ENCODE results near the gene MYF5. TPM values are rescaled to one million over a fixed set of nuclear protein-coding genes. Genes with fewer than 3 reads are reported as not detected.
"Not testable (repeated sequence)": the region's sequence is repeated elsewhere in the genome, so short reads cannot be mapped to it uniquely, and the experiment has no call there.

Gene MYF5
- not detected for total RNA-seq (2013)
- polyA plus RNA-seq (not detected), polyA minus RNA-seq (not detected in 2 replicates), total RNA-seq (0 to 0.23 (median 0) reads per million in 11 experiments)

- no peaks in the 10 kb centered on the region for H3K4me1 ChIP-seq (ENCODE audit: control insufficient read depth in 1 of 2, insufficient read depth in 2 of 2, low read length in 2 of 2)
- peaks cover 0 to 32% (median 14%) of the 10 kb centered on the region in 7 donors for H3K9me3 Mint-ChIP-seq
- H3K9me3 ChIP-seq (replicated peaks in 1 of 2; ENCODE audit: control insufficient read depth in 1 of 2, insufficient read depth in 1 of 2, low read length in 2 of 2) = peaks cover 11 to 33% of the 10 kb centered on the region in 2 donors
- H3K27ac Mint-ChIP-seq = no peak within 1 kb of the TSS
- H3K4me1 Mint-ChIP-seq = peaks cover 6% of the 10 kb centered on the region
- no peak within 1 kb of the TSS for H3K9ac ChIP-seq (ENCODE audit: insufficient read depth, low read length, poor library complexity, severe bottlenecking)
- peak within 1 kb of the TSS in 1 of 2 donors; percentile 61 for H3K4me3 Mint-ChIP-seq
- peaks cover 0 to 5% of the 10 kb centered on the region in 2 donors for H3K36me3 Mint-ChIP-seq
- H3K27ac ChIP-seq (ENCODE audit: low read depth in 1 of 2, low read length in 2 of 2) = no peak within 1 kb of the TSS
- no peak within 1 kb of the TSS for H3K4me2 ChIP-seq (replicated peaks; ENCODE audit: extremely low read depth, low read length, poor library complexity, severe bottlenecking)
- H3K27me3 ChIP-seq (ENCODE audit: control insufficient read depth in 2 of 2, insufficient read depth in 2 of 2, low read length in 2 of 2) = peaks cover 47 to 75% of the 10 kb centered on the region in 2 donors
- no peaks in the 10 kb centered on the region for H3K79me2 ChIP-seq (ENCODE audit: insufficient read depth, low read length)
- 23% methylated on average over 38 of the region's 45 CpGs for WGBS (ENCODE audit: insufficient coverage)
- no peaks in the 10 kb centered on the region for H4K20me1 ChIP-seq (ENCODE audit: insufficient read depth, low read length)
- TF ChIP-seq, protein P1, sequence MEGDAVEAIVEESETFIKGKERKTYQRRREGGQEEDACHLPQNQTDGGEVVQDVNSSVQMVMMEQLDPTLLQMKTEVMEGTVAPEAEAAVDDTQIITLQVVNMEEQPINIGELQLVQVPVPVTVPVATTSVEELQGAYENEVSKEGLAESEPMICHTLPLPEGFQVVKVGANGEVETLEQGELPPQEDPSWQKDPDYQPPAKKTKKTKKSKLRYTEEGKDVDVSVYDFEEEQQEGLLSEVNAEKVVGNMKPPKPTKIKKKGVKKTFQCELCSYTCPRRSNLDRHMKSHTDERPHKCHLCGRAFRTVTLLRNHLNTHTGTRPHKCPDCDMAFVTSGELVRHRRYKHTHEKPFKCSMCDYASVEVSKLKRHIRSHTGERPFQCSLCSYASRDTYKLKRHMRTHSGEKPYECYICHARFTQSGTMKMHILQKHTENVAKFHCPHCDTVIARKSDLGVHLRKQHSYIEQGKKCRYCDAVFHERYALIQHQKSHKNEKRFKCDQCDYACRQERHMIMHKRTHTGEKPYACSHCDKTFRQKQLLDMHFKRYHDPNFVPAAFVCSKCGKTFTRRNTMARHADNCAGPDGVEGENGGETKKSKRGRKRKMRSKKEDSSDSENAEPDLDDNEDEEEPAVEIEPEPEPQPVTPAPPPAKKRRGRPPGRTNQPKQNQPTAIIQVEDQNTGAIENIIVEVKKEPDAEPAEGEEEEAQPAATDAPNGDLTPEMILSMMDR (IDR thresholded peaks at IDR 0.05) = no peak
- intact Hi-C loops (cut with micrococcal nuclease) = no loop called here
- H3K27me3 Mint-ChIP-seq (ENCODE audit: low read depth in 3 of 3) = peaks cover 58 to 71% (median 59%) of the 10 kb centered on the region in 3 donors
- DNase-seq = no peak
- no peak within 1 kb of the TSS for H3K4me3 ChIP-seq (replicated peaks in 1 of 3; ENCODE audit: low read depth in 2 of 3, low read length in 3 of 3)
- no peaks in the 10 kb centered on the region for H3K36me3 ChIP-seq (replicated peaks in 1 of 2; ENCODE audit: control insufficient read depth in 1 of 2, insufficient read depth in 2 of 2, low read length in 2 of 2)
- H2AFZ ChIP-seq (ENCODE audit: insufficient read depth, low read depth, low read length, poor library complexity, severe bottlenecking) = no peak within 1 kb of the TSS
These were observed at the start of gene MYF5 for GRCh38 chr12:80716696-80717469. TSS of gene MYF5 (plus strand) at chr12:80716912. CDS start at chr12:80717064, 152 bp downstream.

GRCh38 chr12:80670214-80670613, 46.5 kb upstream of the MYF5 start:
- TF ChIP-seq, protein P1 (IDR thresholded peaks at IDR 0.05) = no peak
- H3K4me1 Mint-ChIP-seq = no peaks in the 10 kb centered on the region
- no peaks in the 10 kb centered on the region for H3K4me1 ChIP-seq (ENCODE audit: control insufficient read depth in 1 of 2, insufficient read depth in 2 of 2, low read length in 2 of 2)
- H2AFZ ChIP-seq (ENCODE audit: insufficient read depth, low read depth, low read length, poor library complexity, severe bottlenecking) = no peak overlapping the region
- no peaks in the 10 kb centered on the region for H3K36me3 Mint-ChIP-seq
- H3K9ac ChIP-seq (ENCODE audit: insufficient read depth, low read length, poor library complexity, severe bottlenecking) = no peak overlapping the region
- H3K27me3 ChIP-seq (ENCODE audit: control insufficient read depth in 2 of 2, insufficient read depth in 2 of 2, low read length in 2 of 2) = no peaks in the 10 kb centered on the region
- H3K4me3 ChIP-seq (replicated peaks in 1 of 3; ENCODE audit: low read depth in 2 of 3, low read length in 3 of 3) = no peak overlapping the region
- no peaks in the 10 kb centered on the region for H4K20me1 ChIP-seq (ENCODE audit: insufficient read depth, low read length)
- no peak overlapping the region for H3K27ac Mint-ChIP-seq
- no peak overlapping the region for H3K4me3 Mint-ChIP-seq
- no peak for DNase-seq
- no peaks in the 10 kb centered on the region for H3K9me3 ChIP-seq (replicated peaks in 1 of 2; ENCODE audit: control insufficient read depth in 1 of 2, insufficient read depth in 1 of 2, low read length in 2 of 2)
- H3K27ac ChIP-seq (ENCODE audit: low read depth in 1 of 2, low read length in 2 of 2) = no peak overlapping the region
- H3K36me3 ChIP-seq (replicated peaks in 1 of 2; ENCODE audit: control insufficient read depth in 1 of 2, insufficient read depth in 2 of 2, low read length in 2 of 2) = no peaks in the 10 kb centered on the region
- H3K27me3 Mint-ChIP-seq (ENCODE audit: low read depth in 3 of 3) = no peaks in the 10 kb centered on the region
- WGBS (ENCODE audit: insufficient coverage) = 87% methylated on average over 2 of the region's 5 CpGs
- H3K9me3 Mint-ChIP-seq = no peaks in the 10 kb centered on the region
- no peak overlapping the region for H3K4me2 ChIP-seq (replicated peaks; ENCODE audit: extremely low read depth, low read length, poor library complexity, severe bottlenecking)
- intact Hi-C loops (cut with micrococcal nuclease) = no loop called here
- H3K79me2 ChIP-seq (ENCODE audit: insufficient read depth, low read length) = no peaks in the 10 kb centered on the region

GRCh38 chr12:80676042-80676636, 40.6 kb upstream of the MYF5 start:
- H3K9ac ChIP-seq (ENCODE audit: insufficient read depth, low read length, poor library complexity, severe bottlenecking); DNase-seq; H3K9me3 ChIP-seq (replicated peaks in 1 of 2; ENCODE audit: control insufficient read depth in 1 of 2, insufficient read depth in 1 of 2, low read length in 2 of 2); H3K27me3 ChIP-seq (ENCODE audit: control insufficient read depth in 2 of 2, insufficient read depth in 2 of 2, low read length in 2 of 2); H2AFZ ChIP-seq (ENCODE audit: insufficient read depth, low read depth, low read length, poor library complexity, severe bottlenecking); H3K4me3 ChIP-seq (replicated peaks in 1 of 3; ENCODE audit: low read depth in 2 of 3, low read length in 3 of 3); H3K4me2 ChIP-seq (replicated peaks; ENCODE audit: extremely low read depth, low read length, poor library complexity, severe bottlenecking); intact Hi-C loops (cut with micrococcal nuclease); H4K20me1 ChIP-seq (ENCODE audit: insufficient read depth, low read length); H3K4me1 Mint-ChIP-seq; H3K27ac ChIP-seq (ENCODE audit: low read depth in 1 of 2, low read length in 2 of 2); H3K36me3 Mint-ChIP-seq; H3K4me1 ChIP-seq (ENCODE audit: control insufficient read depth in 1 of 2, insufficient read depth in 2 of 2, low read length in 2 of 2); H3K27me3 Mint-ChIP-seq (ENCODE audit: low read depth in 3 of 3); H3K79me2 ChIP-seq (ENCODE audit: insufficient read depth, low read length); H3K9me3 Mint-ChIP-seq; H3K36me3 ChIP-seq (replicated peaks in 1 of 2; ENCODE audit: control insufficient read depth in 1 of 2, insufficient read depth in 2 of 2, low read length in 2 of 2): not testable (repeated sequence)
- 97% methylated on average over 11 of the region's 13 CpGs for WGBS (ENCODE audit: insufficient coverage)
- Mint-ChIP-seq H3K27ac (peak overlapping the region in 1 of 7 donors; percentile 48), H3K4me3 (peak overlapping the region in 1 of 2 donors; percentile 3)
